PC-3 (cell line): ENCODE measurements around the gene CYP26A1. TPM values are rescaled to one million over a fixed set of nuclear protein-coding genes. Genes with fewer than 3 reads are reported as not detected.

ENCODE experiments used
- ATAC-seq: fragments of 200-7000 bp; cut with Tn5 transposase; 2 replicates; pipeline ENCODE4 v1.9.1; 2020; ENCODE audit warnings: mild to moderate bottlenecking, moderate library complexity
- BruUV-seq: library from RNA; stranded (reverse); fragments of 400-500 nt; replicated peaks from 2 replicates; lab custom pipeline; 2021; lab: Mats Ljungman, UMichigan
- CTCF ChIA-PET: fragments of 300-600 bp; sonication (Branson Sonifier 250); formaldehyde crosslinking; loops from one replicate; lab custom pipeline; 2022; ENCODE audit warnings: antibody characterized with exemption; lab: Charles Lee
- POLR2A ChIA-PET: fragments of 300-600 bp; sonication (Branson Sonifier 250); formaldehyde crosslinking; loops from one replicate; lab custom pipeline; 2022; ENCODE audit warnings: antibody characterized with exemption; ENCODE audit not compliant: unreplicated experiment; lab: Charles Lee
- DNase-seq: peaks from one replicate; pipeline ENCODE4 v3.0.0-alpha.2; 2015
- H2AFZ ChIP-seq: fragments of 300-600 bp; sonication (generic); 2 replicates; pipeline ENCODE4 v1.6.0; 2016; ENCODE audit warnings: antibody characterized with exemption, low read length
- H3F3A ChIP-seq: fragments of 300-600 bp; sonication (generic); one replicate; pipeline ENCODE4 v1.6.0; 2017; ENCODE audit warnings: antibody characterized with exemption, low read length, control low read depth, mild to moderate bottlenecking; ENCODE audit not compliant: unreplicated experiment
- H3K27ac ChIP-seq: fragments of 300-600 bp; sonication (generic); 2 replicates; pipeline ENCODE4 v1.5.1; 2016; ENCODE audit warnings: mild to moderate bottlenecking, low read length
- H3K27me3 ChIP-seq: fragments of 300-600 bp; sonication (generic); 2 replicates; pipeline ENCODE4 v1.6.1; 2016; ENCODE audit warnings: low read length, mixed read lengths
- H3K36me3 ChIP-seq: fragments of 300-600 bp; sonication (generic); 2 replicates; pipeline ENCODE4 v1.6.1; 2016; ENCODE audit warnings: low read depth, mixed run types, low read length, mixed read lengths
- H3K4me1 ChIP-seq: fragments of 300-600 bp; sonication (generic); 2 replicates; pipeline ENCODE4 v1.5.1; 2016; ENCODE audit warnings: low read length; ENCODE audit not compliant: insufficient read depth
- H3K4me2 ChIP-seq: fragments of 300-600 bp; sonication (generic); 2 replicates; pipeline ENCODE4 v1.6.0; 2016; ENCODE audit warnings: low read length
- H3K4me3 ChIP-seq: fragments of 300-600 bp; sonication (generic); 2 replicates; pipeline ENCODE4 v1.5.1; 2016; ENCODE audit warnings: mild to moderate bottlenecking, low read length, mixed read lengths
- H3K79me2 ChIP-seq: fragments of 300-600 bp; sonication (generic); 2 replicates; pipeline ENCODE4 v1.6.1; 2017; ENCODE audit warnings: low read length, mixed read lengths
- H3K9ac ChIP-seq: fragments of 300-600 bp; sonication (generic); 2 replicates; pipeline ENCODE4 v1.6.0; 2016; ENCODE audit warnings: mild to moderate bottlenecking, low read length
- H3K9me2 ChIP-seq: fragments of 300-600 bp; sonication (generic); replicated peaks from 2 replicates; pipeline ENCODE4 v1.6.1; 2016; ENCODE audit warnings: mixed run types, low read length, mixed read lengths
- H3K9me3 ChIP-seq: fragments of 300-600 bp; sonication (generic); 2 replicates; pipeline ENCODE4 v1.6.1; 2016; ENCODE audit warnings: low read length, mixed read lengths
- H4K20me1 ChIP-seq: fragments of 300-600 bp; sonication (generic); 2 replicates; pipeline ENCODE4 v1.6.1; 2016; ENCODE audit warnings: low read length, mixed read lengths
- CTCF ChIP-seq: fragments of 300-600 bp; sonication (generic); conservative IDR thresholded peaks from 2 replicates; pipeline ENCODE4 v1.5.1; 2017; ENCODE audit warnings: antibody characterized with exemption, low read depth, mild to moderate bottlenecking, low read length
- EZH2 ChIP-seq: fragments of 300-600 bp; sonication (generic); IDR thresholded peaks from one replicate; pipeline ENCODE4 v1.6.1; 2017; ENCODE audit warnings: antibody characterized with exemption, mild to moderate bottlenecking, low read length; ENCODE audit not compliant: unreplicated experiment
- EZH2phosphoT487 ChIP-seq: fragments of 300-600 bp; sonication (generic); IDR thresholded peaks from 2 replicates; pipeline ENCODE4 v1.6.1; 2018; ENCODE audit warnings: mild to moderate bottlenecking, antibody characterized with exemption, low read length, borderline replicate concordance
- intact Hi-C: fragments of 100-400 bp; cut with micrococcal nuclease; formaldehyde crosslinking; loops from 2 replicates; pipeline ENCODE4 v1.9.0; 2023
- total RNA-seq: library from RNA; depleted of rRNA; stranded (reverse); fragments of >200 nt; gene quantifications from 2 replicates; pipeline ENCODE4 v1.2.3, GENCODE V29; 2014

Gene CYP26A1
- total RNA-seq, 1 experiment from 2014 or later, result 0.26 TPM

GRCh38 chr10:93067443-93068365 is 6.0 kb upstream of the CYP26A1 start:
- peaks cover 3% of the 10 kb centered on the region; the same call in 1 of the 2 replicates for H3K27me3 ChIP-seq
- no peak for ATAC-seq
- TF ChIP-seq CTCF (no peak), EZH2 (no peak), EZH2phosphoT487 (no peak)

GRCh38 chr10:93068411-93069244 is 5.1 kb upstream of the CYP26A1 start:
- H4K20me1 ChIP-seq, result no peaks in the 10 kb centered on the region
- no peaks in the 10 kb centered on the region for H3K79me2 ChIP-seq
- BruUV-seq, result no TSS peak
- TF ChIP-seq EZH2 (no peak), EZH2phosphoT487 (no peak), CTCF (no peak)
- no peak for DNase-seq
- no peak overlapping the region for H3K4me2 ChIP-seq
- no peak overlapping the region for H3K27ac ChIP-seq
- peaks cover 7% of the 10 kb centered on the region; the same call in 1 of the 2 replicates for H3K4me1 ChIP-seq
- intact Hi-C loops, result no loop called here
- H3K9me3 ChIP-seq, result no peaks in the 10 kb centered on the region
- H3K9me2 ChIP-seq, result no peaks in the 10 kb centered on the region
- ChIA-PET POLR2A (no interaction called here), CTCF (no interaction called here)
- H2AFZ ChIP-seq, result no peak overlapping the region
- no peaks in the 10 kb centered on the region for H3K36me3 ChIP-seq
- peaks cover 9% of the 10 kb centered on the region for H3K27me3 ChIP-seq
- H3F3A ChIP-seq, result no peaks in the 10 kb centered on the region
- no peak overlapping the region for H3K4me3 ChIP-seq
- H3K9ac ChIP-seq, result no peak overlapping the region
- no peak for ATAC-seq

More at GRCh38 chr10:93067443-93068365, 6.0 kb upstream of the CYP26A1 start:
- no peaks in the 10 kb centered on the region for H3K9me3 ChIP-seq
- DNase-seq, result no peak
- no peaks in the 10 kb centered on the region for H4K20me1 ChIP-seq
- CTCF ChIA-PET, result no interaction called here
- peaks cover 2% of the 10 kb centered on the region; the same call in 1 of the 2 replicates for H3K4me1 ChIP-seq
- H2AFZ ChIP-seq, result no peak overlapping the region
- no peak overlapping the region for H3K27ac ChIP-seq
- no peak overlapping the region for H3K4me3 ChIP-seq
- BruUV-seq, result no TSS peak
- POLR2A ChIA-PET, result no interaction called here
- H3K79me2 ChIP-seq, result no peaks in the 10 kb centered on the region
- H3K36me3 ChIP-seq, result no peaks in the 10 kb centered on the region
- intact Hi-C loops, result no loop called here
- no peaks in the 10 kb centered on the region for H3F3A ChIP-seq
- no peak overlapping the region for H3K4me2 ChIP-seq
- no peak overlapping the region for H3K9ac ChIP-seq
- no peaks in the 10 kb centered on the region for H3K9me2 ChIP-seq
